HG03575 (cell line): ENCODE results near the gene RNF145.
A peak's percentile ranks its signal among the peaks of the same experiment; 100 is the strongest.
"Not testable (repeated sequence)": the region's sequence is repeated elsewhere in the genome, so short reads cannot be mapped to it uniquely, and the experiment has no call there.

Experiments
- ATAC-seq: cut with Tn5 transposase; IDR thresholded peaks from one replicate; pipeline ENCODE4 v1.9.1; 2021; ENCODE audit not compliant: unreplicated experiment, insufficient number of reproducible peaks, low FRiP score; ENCODE audit errors: extremely low read depth

Gene RNF145

GRCh38 chr5:159209438-159210209, at the start of gene RNF145:
RNF145 (minus strand) TSS chr5:159209553; CDS start chr5:159203617, 5,936 bp downstream.
- peak; percentile 40 for ATAC-seq

GRCh38 chr5:159258361-159258760, 49.0 kb upstream of the RNF145 start:
- no peak for ATAC-seq

- ATAC-seq, result no peak
These were observed 48.4 kb upstream of the RNF145 start for GRCh38 chr5:159257629-159258283.

GRCh38 chr5:159257007-159257406, 47.7 kb upstream of the RNF145 start:
- ATAC-seq, result no peak

- ATAC-seq, result no peak
These were observed 42.8 kb upstream of the RNF145 start for GRCh38 chr5:159252195-159252594.

- ATAC-seq, result no peak
These were observed 39.8 kb upstream of the RNF145 start for GRCh38 chr5:159249158-159249557.

GRCh38 chr5:159244890-159245289, 35.5 kb upstream of the RNF145 start:
- no peak for ATAC-seq

- no peak for ATAC-seq
These were observed 34.8 kb upstream of the RNF145 start for GRCh38 chr5:159244163-159244562.

- ATAC-seq, result no peak
These were observed 34.0 kb upstream of the RNF145 start for GRCh38 chr5:159243385-159243784.

- ATAC-seq, result no peak
These were observed 33.3 kb upstream of the RNF145 start for GRCh38 chr5:159242656-159243055.

GRCh38 chr5:159241946-159242552, 32.7 kb upstream of the RNF145 start:
- no peak for ATAC-seq

GRCh38 chr5:159240301-159240870, 31.0 kb upstream of the RNF145 start:
- no peak for ATAC-seq

- ATAC-seq, result not testable (repeated sequence)
These were observed 26.6 kb upstream of the RNF145 start for GRCh38 chr5:159235871-159236520.

GRCh38 chr5:159231167-159231566, 21.8 kb upstream of the RNF145 start:
- ATAC-seq, result no peak

- no peak for ATAC-seq
These were observed 21.3 kb upstream of the RNF145 start for GRCh38 chr5:159230657-159231056.

- ATAC-seq, result not testable (repeated sequence)
These were observed 18.7 kb upstream of the RNF145 start for GRCh38 chr5:159228097-159228496.

GRCh38 chr5:159227452-159227851, 18.1 kb upstream of the RNF145 start:
- no peak for ATAC-seq

GRCh38 chr5:159226451-159226850, 17.1 kb upstream of the RNF145 start:
- no peak for ATAC-seq

GRCh38 chr5:159224471-159224870, 15.1 kb upstream of the RNF145 start:
- no peak for ATAC-seq
